ENCODE data around the gene LRP1B. TPM values are rescaled to one million over a fixed set of nuclear protein-coding genes. Genes with fewer than 3 reads are reported as not detected.

Gene LRP1B
- total and polyA plus RNA-seq, 7 experiments from 2014 or later: 0.10 TPM; not detected in 6

- no peaks in the 10 kb centered on the region for H3K27me3 ChIP-seq (ENCODE audit: control insufficient read depth in 2 of 2, insufficient read depth in 2 of 2, low read length in 2 of 2)
- ChIA-PET POLR2A (no interaction called here), CTCF (interaction anchor here (0.6 kb wide), 1 partner anchor 10 kb away, joined by 3 read pairs; no protein-coding TSS in a partner anchor)
- DNase-seq (no peak), ATAC-seq (no peak)
- H3K27ac ChIP-seq (ENCODE audit: low read depth, low read length): no peak overlapping the region
- no peaks in the 10 kb centered on the region for H3K36me3 ChIP-seq (ENCODE audit: control insufficient read depth in 2 of 3, insufficient read depth in 3 of 3, low read length in 3 of 3)
- no peaks in the 10 kb centered on the region for H3K4me1 ChIP-seq (ENCODE audit: control insufficient read depth in 2 of 2, insufficient read depth in 2 of 2, low read length in 2 of 2)
- H3K4me1 Mint-ChIP-seq: no peaks in the 10 kb centered on the region
- peaks cover 0 to 10% (median 2%) of the 10 kb centered on the region in 11 donors for H3K9me3 Mint-ChIP-seq
- no peaks in the 10 kb centered on the region for H3K9me3 ChIP-seq (ENCODE audit: control insufficient read depth in 2 of 3, low read length in 3 of 3)
- no peaks in the 10 kb centered on the region for H3K27me3 Mint-ChIP-seq
- H3K36me3 Mint-ChIP-seq: no peaks in the 10 kb centered on the region
- intact Hi-C loops (cut with micrococcal nuclease): no loop called here
- no peak overlapping the region for H3K4me3 Mint-ChIP-seq
- H3K4me3 ChIP-seq (ENCODE audit: low read length): no peak overlapping the region
- H3K27ac Mint-ChIP-seq: no peak overlapping the region
Observed at GRCh38 chr2:141968433-141968832, 162.4 kb downstream of the LRP1B start.

- Histone ChIP-seq H3K36me3 (ENCODE audit: control insufficient read depth in 2 of 3, insufficient read depth in 3 of 3, low read length in 3 of 3) (no peaks in the 10 kb centered on the region), H3K27me3 (ENCODE audit: control insufficient read depth in 2 of 2, insufficient read depth in 2 of 2, low read length in 2 of 2) (no peaks in the 10 kb centered on the region), H3K9me3 (ENCODE audit: control insufficient read depth in 2 of 3, low read length in 3 of 3) (no peaks in the 10 kb centered on the region), H3K27ac (ENCODE audit: low read depth, low read length) (no peak overlapping the region), H3K4me3 (ENCODE audit: low read length) (no peak overlapping the region), H3K4me1 (ENCODE audit: control insufficient read depth in 2 of 2, insufficient read depth in 2 of 2, low read length in 2 of 2) (no peaks in the 10 kb centered on the region)
- intact Hi-C loops (cut with micrococcal nuclease): no loop called here
- Mint-ChIP-seq H3K4me1 (no peaks in the 10 kb centered on the region), H3K4me3 (no peak overlapping the region), H3K27me3 (no peaks in the 10 kb centered on the region), H3K27ac (no peak overlapping the region), H3K9me3 (peaks cover 0 to 10% (median 2%) of the 10 kb centered on the region in 11 donors), H3K36me3 (no peaks in the 10 kb centered on the region)
- ATAC-seq: no peak
- DNase-seq: no peak
- ChIA-PET CTCF (no interaction called here), POLR2A (no interaction called here)
Observed at GRCh38 chr2:141967980-141968379, 162.8 kb downstream of the LRP1B start.

- intact Hi-C loops (cut with micrococcal nuclease): no loop called here
- H3K36me3 Mint-ChIP-seq: no peaks in the 10 kb centered on the region
- Histone ChIP-seq H3K27me3 (ENCODE audit: control insufficient read depth in 2 of 2, insufficient read depth in 2 of 2, low read length in 2 of 2) (no peaks in the 10 kb centered on the region), H3K27ac (ENCODE audit: low read depth, low read length) (no peak overlapping the region), H3K4me1 (ENCODE audit: control insufficient read depth in 2 of 2, insufficient read depth in 2 of 2, low read length in 2 of 2) (no peaks in the 10 kb centered on the region), H3K9me3 (ENCODE audit: control insufficient read depth in 2 of 3, low read length in 3 of 3) (no peaks in the 10 kb centered on the region), H3K36me3 (ENCODE audit: control insufficient read depth in 2 of 3, insufficient read depth in 3 of 3, low read length in 3 of 3) (no peaks in the 10 kb centered on the region), H3K4me3 (ENCODE audit: low read length) (no peak overlapping the region)
- ATAC-seq (no peak), DNase-seq (no peak)
- ChIA-PET CTCF (no interaction called here), POLR2A (no interaction called here)
- no peak overlapping the region for H3K27ac Mint-ChIP-seq
- H3K27me3 Mint-ChIP-seq: no peaks in the 10 kb centered on the region
- H3K4me3 Mint-ChIP-seq: no peak overlapping the region
- H3K4me1 Mint-ChIP-seq: no peaks in the 10 kb centered on the region
- peaks cover 0 to 10% (median 2%) of the 10 kb centered on the region in 11 donors for H3K9me3 Mint-ChIP-seq
Observed at GRCh38 chr2:141967503-141967902, 163.3 kb downstream of the LRP1B start.

- H3K9me3 Mint-ChIP-seq: peaks cover 0 to 10% (median 0%) of the 10 kb centered on the region in 11 donors
- POLR2A ChIA-PET: no interaction called here
Observed at GRCh38 chr2:141959941-141960340, 170.9 kb downstream of the LRP1B start.

GRCh38 chr2:141959016-141959415 is 171.8 kb downstream of the LRP1B start:
- DNase-seq (no peak), ATAC-seq (no peak)
- Histone ChIP-seq H3K9me3 (ENCODE audit: control insufficient read depth in 2 of 3, low read length in 3 of 3) (no peaks in the 10 kb centered on the region), H3K27ac (ENCODE audit: low read depth, low read length) (no peak overlapping the region), H3K27me3 (ENCODE audit: control insufficient read depth in 2 of 2, insufficient read depth in 2 of 2, low read length in 2 of 2) (no peaks in the 10 kb centered on the region), H3K4me1 (ENCODE audit: control insufficient read depth in 2 of 2, insufficient read depth in 2 of 2, low read length in 2 of 2) (no peaks in the 10 kb centered on the region), H3K36me3 (ENCODE audit: control insufficient read depth in 2 of 3, insufficient read depth in 3 of 3, low read length in 3 of 3) (no peaks in the 10 kb centered on the region), H3K4me3 (ENCODE audit: low read length) (no peak overlapping the region)
- H3K9me3 Mint-ChIP-seq: peaks cover 0 to 17% (median 0%) of the 10 kb centered on the region in 11 donors
- ChIA-PET POLR2A (no interaction called here), CTCF (no interaction called here)
- H3K4me1 Mint-ChIP-seq: no peaks in the 10 kb centered on the region
- intact Hi-C loops (cut with micrococcal nuclease): no loop called here
- H3K27ac Mint-ChIP-seq: no peak overlapping the region
- no peaks in the 10 kb centered on the region for H3K27me3 Mint-ChIP-seq
- no peaks in the 10 kb centered on the region for H3K36me3 Mint-ChIP-seq
- H3K4me3 Mint-ChIP-seq: no peak overlapping the region

More at GRCh38 chr2:141959941-141960340, 170.9 kb downstream of the LRP1B start:
- no peak overlapping the region for H3K4me3 ChIP-seq (ENCODE audit: low read length)
- intact Hi-C loops (cut with micrococcal nuclease): no loop called here
- H3K27ac Mint-ChIP-seq: no peak overlapping the region
- no peaks in the 10 kb centered on the region for H3K36me3 ChIP-seq (ENCODE audit: control insufficient read depth in 2 of 3, insufficient read depth in 3 of 3, low read length in 3 of 3)
- H3K4me3 Mint-ChIP-seq: no peak overlapping the region
- H3K36me3 Mint-ChIP-seq: no peaks in the 10 kb centered on the region
- no peaks in the 10 kb centered on the region for H3K27me3 ChIP-seq (ENCODE audit: control insufficient read depth in 2 of 2, insufficient read depth in 2 of 2, low read length in 2 of 2)
- no peak overlapping the region for H3K27ac ChIP-seq (ENCODE audit: low read depth, low read length)
- ATAC-seq (no peak), DNase-seq (no peak)
- no peaks in the 10 kb centered on the region for H3K27me3 Mint-ChIP-seq
- no peaks in the 10 kb centered on the region for H3K9me3 ChIP-seq (ENCODE audit: control insufficient read depth in 2 of 3, low read length in 3 of 3)
- no peaks in the 10 kb centered on the region for H3K4me1 ChIP-seq (ENCODE audit: control insufficient read depth in 2 of 2, insufficient read depth in 2 of 2, low read length in 2 of 2)
- CTCF ChIA-PET: no interaction called here
- H3K4me1 Mint-ChIP-seq: no peaks in the 10 kb centered on the region

GRCh38 chr2:141957827-141958450 is 172.9 kb downstream of the LRP1B start:
- Mint-ChIP-seq H3K9me3 (peaks cover 0 to 22% (median 0%) of the 10 kb centered on the region in 11 donors), H3K27ac (no peak overlapping the region)
- intact Hi-C loops (cut with micrococcal nuclease): no loop called here

GRCh38 chr2:141957321-141957720 is 173.5 kb downstream of the LRP1B start:
- H3K4me3 Mint-ChIP-seq: no peak overlapping the region
- H3K9me3 Mint-ChIP-seq: peaks cover 0 to 22% (median 0%) of the 10 kb centered on the region in 11 donors
- H3K27ac Mint-ChIP-seq: no peak overlapping the region
- Histone ChIP-seq H3K36me3 (ENCODE audit: control insufficient read depth in 2 of 3, insufficient read depth in 3 of 3, low read length in 3 of 3) (no peaks in the 10 kb centered on the region), H3K27me3 (ENCODE audit: control insufficient read depth in 2 of 2, insufficient read depth in 2 of 2, low read length in 2 of 2) (no peaks in the 10 kb centered on the region), H3K9me3 (ENCODE audit: control insufficient read depth in 2 of 3, low read length in 3 of 3) (no peaks in the 10 kb centered on the region), H3K4me3 (ENCODE audit: low read length) (no peak overlapping the region), H3K27ac (ENCODE audit: low read depth, low read length) (no peak overlapping the region), H3K4me1 (ENCODE audit: control insufficient read depth in 2 of 2, insufficient read depth in 2 of 2, low read length in 2 of 2) (no peaks in the 10 kb centered on the region)
- ATAC-seq: no peak
- H3K36me3 Mint-ChIP-seq: no peaks in the 10 kb centered on the region
- POLR2A ChIA-PET: no interaction called here
- H3K4me1 Mint-ChIP-seq: no peaks in the 10 kb centered on the region
- H3K27me3 Mint-ChIP-seq: no peaks in the 10 kb centered on the region
- intact Hi-C loops (cut with micrococcal nuclease): no loop called here
- no peak for DNase-seq
- CTCF ChIA-PET: no interaction called here

More at GRCh38 chr2:141957827-141958450, 172.9 kb downstream of the LRP1B start:
- Histone ChIP-seq H3K27me3 (ENCODE audit: control insufficient read depth in 2 of 2, insufficient read depth in 2 of 2, low read length in 2 of 2) (no peaks in the 10 kb centered on the region), H3K27ac (ENCODE audit: low read depth, low read length) (no peak overlapping the region), H3K9me3 (ENCODE audit: control insufficient read depth in 2 of 3, low read length in 3 of 3) (no peaks in the 10 kb centered on the region), H3K4me3 (ENCODE audit: low read length) (no peak overlapping the region), H3K36me3 (ENCODE audit: control insufficient read depth in 2 of 3, insufficient read depth in 3 of 3, low read length in 3 of 3) (no peaks in the 10 kb centered on the region), H3K4me1 (ENCODE audit: control insufficient read depth in 2 of 2, insufficient read depth in 2 of 2, low read length in 2 of 2) (no peaks in the 10 kb centered on the region)
- ATAC-seq (no peak), DNase-seq (no peak)
- Mint-ChIP-seq H3K36me3 (no peaks in the 10 kb centered on the region), H3K4me1 (no peaks in the 10 kb centered on the region), H3K27me3 (no peaks in the 10 kb centered on the region), H3K4me3 (no peak overlapping the region)
- POLR2A ChIA-PET: no interaction called here
- CTCF ChIA-PET: no interaction called here

Data from naive thymus-derived CD4-positive, alpha-beta T cell (primary cell).